Measurements from ENCODE around the gene LINGO3. TPM values are rescaled to one million over a fixed set of nuclear protein-coding genes. Genes with fewer than 3 reads are reported as not detected.

LINGO3 gene
- total and polyA plus RNA-seq, 2 experiments from 2014 or later: not detected

DNA sequence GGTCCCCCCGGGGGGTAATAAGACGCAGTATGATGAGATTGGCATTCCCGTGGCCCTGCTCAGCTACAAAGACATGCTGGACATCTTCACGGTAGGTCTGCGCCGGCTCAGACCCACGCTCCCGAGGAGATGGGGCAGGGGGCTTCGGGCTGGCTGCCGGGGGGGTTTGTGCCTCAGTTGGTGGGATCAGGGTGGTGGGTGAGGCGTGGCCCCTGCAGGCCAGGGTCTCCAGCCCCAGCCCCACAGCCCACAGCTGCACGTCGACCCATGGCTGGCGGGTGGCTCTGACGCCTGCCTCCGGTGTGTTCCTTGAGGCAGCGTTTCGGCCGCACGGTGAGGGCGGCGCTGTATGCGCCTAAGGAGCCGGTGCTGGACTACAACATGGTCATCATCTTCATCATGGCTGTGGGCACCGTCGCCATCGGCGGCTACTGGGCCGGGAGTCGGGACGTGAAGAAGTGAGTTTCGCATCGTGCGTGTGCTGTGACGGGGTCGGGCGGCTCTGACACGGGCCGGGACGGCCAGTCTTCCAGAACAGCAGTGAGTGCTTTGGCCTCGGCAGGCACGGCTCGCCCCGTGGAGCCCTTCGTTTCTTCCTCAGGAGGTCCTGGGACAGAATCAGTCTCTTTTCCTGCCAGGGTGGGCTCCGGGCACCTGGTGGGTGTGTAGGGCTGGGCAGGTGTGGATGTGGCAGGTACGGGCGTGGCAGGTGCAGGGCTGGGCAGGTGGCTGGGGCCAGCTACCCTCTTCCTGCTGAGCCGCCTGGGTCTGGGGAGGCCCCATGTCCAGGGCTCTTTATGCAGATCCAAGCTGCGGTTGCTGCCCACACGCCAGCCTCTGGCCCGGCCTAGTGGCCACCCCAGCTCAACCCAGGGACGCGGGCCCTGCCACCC, 31.0 kb upstream of the LINGO3 start:
- Histone ChIP-seq H3K9me3 (ENCODE audit: low read depth) (no peaks in the 10 kb centered on the region), H3K4me2 (ENCODE audit: unreplicated experiment) (no peak overlapping the region), H3K9me2 (ENCODE audit: insufficient read depth) (no peaks in the 10 kb centered on the region), H3K4me1 (ENCODE audit: insufficient read depth) (no peaks in the 10 kb centered on the region), H2AFZ (no peak overlapping the region), H3F3A (ENCODE audit: insufficient read depth) (peaks cover 16% of the 10 kb centered on the region; the same call in 1 of the 2 replicates), H3K4me3 (no peak overlapping the region), H3K27ac (no peak overlapping the region), H3K36me3 (ENCODE audit: low read depth) (no peaks in the 10 kb centered on the region), H3K27me3 (replicated peaks; ENCODE audit: insufficient read depth) (no peaks in the 10 kb centered on the region), H3K79me2 (ENCODE audit: insufficient read depth) (peaks cover 33% of the 10 kb centered on the region), H3K9ac (no peak overlapping the region), H4K20me1 (ENCODE audit: insufficient read depth) (no peaks in the 10 kb centered on the region; the same call in 1 of the 2 replicates)
- 95 to 98% methylated on average over 45 to 54 of the region's 54 CpGs for WGBS, 2 experiments (ENCODE audit: low coverage in 1 of 2, low lambda C conversion rate in 2 of 2, missing lambda C conversion rate in 2 of 2)
- in situ Hi-C loops (cut with MboI): no loop called here
- TF ChIP-seq EZH2phosphoT487 (IDR thresholded peaks at IDR 0.05; ENCODE audit: insufficient read depth, low read depth) (no peak), EZH2 (IDR thresholded peaks at IDR 0.05; ENCODE audit: insufficient read depth, poor library complexity, severe bottlenecking) (no peak)
- no peak for DNase-seq

DNA sequence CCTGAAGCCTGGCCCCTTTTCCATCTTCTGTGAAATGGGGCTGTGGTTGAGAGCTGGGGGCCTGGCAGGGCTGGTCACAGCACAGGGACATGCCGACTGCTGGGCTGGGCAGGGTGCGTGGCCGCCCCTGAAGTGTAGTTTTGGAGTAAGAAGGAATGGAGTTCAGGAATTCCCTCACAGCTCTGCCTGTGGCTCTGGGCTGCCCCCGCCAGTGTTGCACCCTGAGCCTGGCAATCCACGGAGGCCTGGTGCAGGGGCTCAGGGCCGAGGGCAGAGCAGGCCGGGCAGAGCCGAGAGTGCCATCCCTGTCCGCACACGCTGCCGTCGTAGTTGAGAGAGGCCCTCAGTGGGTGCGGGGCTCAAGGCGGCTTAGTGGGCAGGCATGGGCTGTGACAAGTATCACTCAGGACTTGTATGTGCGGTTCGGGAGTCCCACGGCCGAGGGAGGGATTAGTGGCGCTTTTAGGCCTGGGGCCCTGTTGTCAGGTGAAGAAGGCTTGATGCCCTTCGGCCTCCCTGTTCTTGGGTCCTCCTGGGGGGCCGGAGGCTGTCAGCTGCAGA, 30.2 kb upstream of the LINGO3 start:
- H3K4me3 ChIP-seq: no peak overlapping the region
- no peak overlapping the region for H2AFZ ChIP-seq
- no peaks in the 10 kb centered on the region for H3K4me1 ChIP-seq (ENCODE audit: insufficient read depth)
- no peaks in the 10 kb centered on the region for H3K27me3 ChIP-seq (replicated peaks; ENCODE audit: insufficient read depth)
- H3K9me2 ChIP-seq (ENCODE audit: insufficient read depth): no peaks in the 10 kb centered on the region
- in situ Hi-C loops (cut with MboI): no loop called here
- H3F3A ChIP-seq (ENCODE audit: insufficient read depth): peaks cover 16% of the 10 kb centered on the region; the same call in 1 of the 2 replicates
- 92 to 95% methylated on average over 20 to 21 of the region's 21 CpGs for WGBS, 2 experiments (ENCODE audit: low coverage in 1 of 2, low lambda C conversion rate in 2 of 2, missing lambda C conversion rate in 2 of 2)
- H4K20me1 ChIP-seq (ENCODE audit: insufficient read depth): no peaks in the 10 kb centered on the region; the same call in 1 of the 2 replicates
- no peak overlapping the region for H3K9ac ChIP-seq
- H3K4me2 ChIP-seq (ENCODE audit: unreplicated experiment): no peak overlapping the region
- no peaks in the 10 kb centered on the region for H3K9me3 ChIP-seq (ENCODE audit: low read depth)
- H3K79me2 ChIP-seq (ENCODE audit: insufficient read depth): peaks cover 41% of the 10 kb centered on the region
- H3K36me3 ChIP-seq (ENCODE audit: low read depth): no peaks in the 10 kb centered on the region
- H3K27ac ChIP-seq: no peak overlapping the region
- TF ChIP-seq EZH2phosphoT487 (IDR thresholded peaks at IDR 0.05; ENCODE audit: insufficient read depth, low read depth): no peak
- TF ChIP-seq EZH2 (IDR thresholded peaks at IDR 0.05; ENCODE audit: insufficient read depth, poor library complexity, severe bottlenecking): no peak
- no peak for DNase-seq

DNA sequence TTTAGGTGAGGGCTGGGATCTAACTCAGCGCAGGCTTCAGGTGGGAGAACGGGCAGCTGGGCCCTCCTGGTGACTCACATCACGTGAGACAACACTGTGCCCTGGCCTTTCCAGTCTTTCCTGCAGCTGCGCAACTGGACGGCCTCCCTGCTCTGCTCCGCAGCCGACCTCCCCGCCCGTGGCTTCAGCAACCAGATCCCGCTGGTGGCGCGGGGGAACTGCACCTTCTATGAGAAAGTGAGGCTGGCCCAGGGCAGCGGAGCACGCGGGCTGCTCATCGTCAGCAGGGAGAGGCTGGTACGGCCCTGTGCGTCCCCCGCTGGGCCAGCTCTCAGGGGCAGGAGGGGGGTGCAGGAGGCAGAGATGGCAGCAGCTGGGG, 29.4 kb upstream of the LINGO3 start:
- H3K4me2 ChIP-seq (ENCODE audit: unreplicated experiment): no peak overlapping the region
- DNase-seq: peak; percentile 47
- no peaks in the 10 kb centered on the region for H3K9me2 ChIP-seq (ENCODE audit: insufficient read depth)
- TF ChIP-seq EZH2 (IDR thresholded peaks at IDR 0.05; ENCODE audit: insufficient read depth, poor library complexity, severe bottlenecking) (no peak), EZH2phosphoT487 (IDR thresholded peaks at IDR 0.05; ENCODE audit: insufficient read depth, low read depth) (no peak)
- H3K27me3 ChIP-seq (replicated peaks; ENCODE audit: insufficient read depth): no peaks in the 10 kb centered on the region
- WGBS, 2 experiments (ENCODE audit: low coverage in 1 of 2, low lambda C conversion rate in 2 of 2, missing lambda C conversion rate in 2 of 2): 62 to 68% methylated on average over 15 to 19 of the region's 19 CpGs
- no peaks in the 10 kb centered on the region for H3K4me1 ChIP-seq (ENCODE audit: insufficient read depth)
- no peak overlapping the region for H3K27ac ChIP-seq
- peaks cover 47% of the 10 kb centered on the region for H3K79me2 ChIP-seq (ENCODE audit: insufficient read depth)
- peaks cover 16% of the 10 kb centered on the region; the same call in 1 of the 2 replicates for H3F3A ChIP-seq (ENCODE audit: insufficient read depth)
- H3K9me3 ChIP-seq (ENCODE audit: low read depth): no peaks in the 10 kb centered on the region
- no peak overlapping the region for H3K4me3 ChIP-seq
- no peak overlapping the region for H3K9ac ChIP-seq
- in situ Hi-C loops (cut with MboI): no loop called here
- no peak overlapping the region for H2AFZ ChIP-seq
- H3K36me3 ChIP-seq (ENCODE audit: low read depth): no peaks in the 10 kb centered on the region
- H4K20me1 ChIP-seq (ENCODE audit: insufficient read depth): no peaks in the 10 kb centered on the region; the same call in 1 of the 2 replicates

DNA sequence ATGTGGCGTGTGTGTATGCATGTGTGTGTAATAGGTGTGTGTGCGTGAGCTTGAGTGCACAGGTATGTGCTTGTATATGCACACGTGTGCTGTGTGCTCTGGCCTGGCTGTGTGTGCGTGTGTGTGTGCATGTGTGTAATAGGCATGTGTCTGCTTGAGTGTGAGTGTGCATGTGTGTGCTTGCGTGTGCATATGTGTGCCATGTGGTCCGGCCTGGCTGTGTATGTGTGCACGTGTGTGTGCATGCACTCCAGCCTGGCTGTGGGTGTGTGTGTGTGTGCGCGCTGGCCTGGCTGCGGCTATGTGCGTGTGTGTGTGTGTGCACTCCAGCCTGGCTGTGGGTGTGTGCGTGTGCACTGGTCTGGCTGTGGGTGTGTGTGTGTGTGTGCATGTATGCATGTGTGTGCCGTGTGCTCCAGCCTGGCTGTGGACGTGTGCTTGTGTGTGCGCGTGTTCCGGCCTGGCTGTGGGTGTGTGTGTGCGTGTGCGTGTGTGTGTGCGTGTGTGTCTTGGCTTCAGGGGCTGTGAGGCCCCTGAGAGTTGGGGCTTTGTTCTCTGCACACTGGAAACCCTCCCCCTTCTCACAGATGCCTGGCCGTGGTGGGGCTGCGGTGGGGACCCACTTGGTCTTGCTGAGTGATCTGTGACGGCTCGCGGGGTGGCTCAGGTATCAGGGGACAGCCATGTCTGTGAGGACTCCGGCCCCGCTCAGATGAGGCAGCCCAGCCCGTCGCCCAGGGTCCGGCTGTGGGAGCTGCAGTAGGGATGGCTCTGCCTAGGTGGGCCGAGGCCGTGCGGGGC, 28.8 kb upstream of the LINGO3 start:
- no peak overlapping the region for H3K4me3 ChIP-seq
- peaks cover 16% of the 10 kb centered on the region; the same call in 1 of the 2 replicates for H3F3A ChIP-seq (ENCODE audit: insufficient read depth)
- H3K4me2 ChIP-seq (ENCODE audit: unreplicated experiment): no peak overlapping the region
- no peak overlapping the region for H3K9ac ChIP-seq
- H3K27ac ChIP-seq: no peak overlapping the region
- no peaks in the 10 kb centered on the region for H3K9me3 ChIP-seq (ENCODE audit: low read depth)
- H2AFZ ChIP-seq: no peak overlapping the region
- in situ Hi-C loops (cut with MboI): no loop called here
- H3K79me2 ChIP-seq (ENCODE audit: insufficient read depth): peaks cover 53% of the 10 kb centered on the region
- no peaks in the 10 kb centered on the region for H3K9me2 ChIP-seq (ENCODE audit: insufficient read depth)
- no peaks in the 10 kb centered on the region for H3K36me3 ChIP-seq (ENCODE audit: low read depth)
- TF ChIP-seq EZH2phosphoT487 (IDR thresholded peaks at IDR 0.05; ENCODE audit: insufficient read depth, low read depth) (no peak), EZH2 (IDR thresholded peaks at IDR 0.05; ENCODE audit: insufficient read depth, poor library complexity, severe bottlenecking) (no peak)
- H4K20me1 ChIP-seq (ENCODE audit: insufficient read depth): no peaks in the 10 kb centered on the region; the same call in 1 of the 2 replicates
- 91 to 93% methylated on average over 22 to 31 of the region's 33 CpGs for WGBS, 2 experiments (ENCODE audit: low coverage in 1 of 2, low lambda C conversion rate in 2 of 2, missing lambda C conversion rate in 2 of 2)
- no peaks in the 10 kb centered on the region for H3K27me3 ChIP-seq (replicated peaks; ENCODE audit: insufficient read depth)
- no peak for DNase-seq
- no peaks in the 10 kb centered on the region for H3K4me1 ChIP-seq (ENCODE audit: insufficient read depth)
